H9 (cell line): Measurements from ENCODE around the gene PNPLA6. TPM values are rescaled to one million over a fixed set of nuclear protein-coding genes. Genes with fewer than 3 reads are reported as not detected.
A peak's percentile ranks its signal among the peaks of the same experiment; 100 is the strongest.

Source experiments
- DNase-seq: peaks from one replicate; pipeline ENCODE4 v3.0.0-alpha.2; 2017
- H2AFZ ChIP-seq: one replicate; pipeline ENCODE4 v1.6.1; 2013; ENCODE audit warnings: mild to moderate bottlenecking, low read length, control low read depth, moderate library complexity
- H2AK5ac ChIP-seq: 2 replicates; pipeline ENCODE4 v1.6.1; 2013; ENCODE audit warnings: low read length, control low read depth, mixed read lengths; ENCODE audit not compliant: insufficient read length
- H2BK120ac ChIP-seq: one replicate; pipeline ENCODE4 v1.6.1; 2013; ENCODE audit warnings: low read depth, mild to moderate bottlenecking, low read length, control low read depth, inconsistent platforms; ENCODE audit not compliant: poor library complexity, severe bottlenecking
- H2BK12ac ChIP-seq: 2 replicates; pipeline ENCODE4 v1.6.1; 2013; ENCODE audit warnings: low read length, control low read depth, mixed read lengths, low read depth; ENCODE audit not compliant: insufficient read length
- H2BK15ac ChIP-seq: 2 replicates; pipeline ENCODE4 v1.6.1; 2013; ENCODE audit warnings: low read depth, low read length, control low read depth
- H2BK20ac ChIP-seq: one replicate; pipeline ENCODE4 v1.6.1; 2013; ENCODE audit warnings: low read depth, mild to moderate bottlenecking, low read length, control low read depth, inconsistent platforms; ENCODE audit not compliant: poor library complexity, severe bottlenecking
- H2BK5ac ChIP-seq: 2 replicates; pipeline ENCODE4 v1.6.1; 2013; ENCODE audit warnings: low read length, control low read depth, mixed read lengths; ENCODE audit not compliant: insufficient read length
- H3K14ac ChIP-seq: 2 replicates; pipeline ENCODE4 v1.6.1; 2013; ENCODE audit warnings: low read length, control low read depth; ENCODE audit not compliant: insufficient read depth
- H3K18ac ChIP-seq: 2 replicates; pipeline ENCODE4 v1.6.1; 2013; ENCODE audit warnings: low read depth, mild to moderate bottlenecking, mixed read lengths, low read length, control low read depth; ENCODE audit not compliant: insufficient read length
- H3K23ac ChIP-seq: 2 replicates; pipeline ENCODE4 v1.6.1; 2013; ENCODE audit warnings: low read length, control low read depth, mixed read lengths, low read depth; ENCODE audit not compliant: insufficient read length
- H3K23me2 ChIP-seq: 2 replicates; pipeline ENCODE4 v1.6.1; 2013; ENCODE audit warnings: low read depth, mild to moderate bottlenecking, mixed read lengths, low read length, control low read depth; ENCODE audit not compliant: insufficient read length, poor library complexity, severe bottlenecking
- H3K27ac ChIP-seq: 2 replicates; pipeline ENCODE4 v1.5.1; 2013; ENCODE audit warnings: low read length, control low read depth, mixed read lengths, low read depth; ENCODE audit not compliant: insufficient read length
- H3K27me3 ChIP-seq: 2 replicates; pipeline ENCODE4 v1.6.1; 2013; ENCODE audit warnings: low read length, control low read depth, inconsistent platforms; ENCODE audit not compliant: insufficient read depth
- H3K4ac ChIP-seq: 2 replicates; pipeline ENCODE4 v1.6.1; 2013; ENCODE audit warnings: low read depth, mild to moderate bottlenecking, control low read depth, inconsistent platforms, low read length, moderate library complexity
- H3K4me1 ChIP-seq: 2 replicates; pipeline ENCODE4 v1.6.1; 2013; ENCODE audit warnings: low read length, control low read depth, inconsistent platforms; ENCODE audit not compliant: insufficient read depth
- H3K4me2 ChIP-seq: 2 replicates; pipeline ENCODE4 v1.6.1; 2013; ENCODE audit warnings: low read length, control low read depth, mixed read lengths; ENCODE audit not compliant: insufficient read length, insufficient read depth
- H3K56ac ChIP-seq: 2 replicates; pipeline ENCODE4 v1.6.1; 2013; ENCODE audit warnings: low read depth, mild to moderate bottlenecking, mixed read lengths, low read length, control low read depth; ENCODE audit not compliant: insufficient read length
- H3K79me1 ChIP-seq: 2 replicates; pipeline ENCODE4 v1.6.1; 2013; ENCODE audit warnings: low read depth, mild to moderate bottlenecking, moderate library complexity, low read length, control low read depth, inconsistent platforms; ENCODE audit not compliant: insufficient read depth, poor library complexity, severe bottlenecking
- H3K79me2 ChIP-seq: 2 replicates; pipeline ENCODE4 v1.6.1; 2013; ENCODE audit warnings: low read length, control low read depth, inconsistent platforms; ENCODE audit not compliant: insufficient read depth
- H3K9ac ChIP-seq: 2 replicates; pipeline ENCODE4 v1.6.1; 2013; ENCODE audit warnings: low read length, control low read depth, mixed read lengths; ENCODE audit not compliant: insufficient read length; ENCODE audit errors: extremely low read depth
- H3K9me3 ChIP-seq: one replicate; pipeline ENCODE4 v1.6.1; 2013; ENCODE audit warnings: low read depth, low read length, inconsistent platforms; ENCODE audit not compliant: control insufficient read depth
- H3T11ph ChIP-seq: one replicate; pipeline ENCODE4 v1.6.1; 2013; ENCODE audit warnings: mild to moderate bottlenecking, low read length, control low read depth, inconsistent platforms
- H4K20me1 ChIP-seq: one replicate; pipeline ENCODE4 v1.6.1; 2013; ENCODE audit not compliant: control insufficient read depth, insufficient read length, insufficient read depth
- H4K5ac ChIP-seq: 2 replicates; pipeline ENCODE4 v1.6.1; 2013; ENCODE audit warnings: low read depth, mild to moderate bottlenecking, mixed read lengths, low read length, control low read depth; ENCODE audit not compliant: insufficient read length
- H4K8ac ChIP-seq: replicated peaks from 2 replicates; pipeline ENCODE4 v1.6.1; 2013; ENCODE audit warnings: low read length, control low read depth, mixed read lengths, low read depth; ENCODE audit not compliant: insufficient read length
- H4K91ac ChIP-seq: 2 replicates; pipeline ENCODE4 v1.6.1; 2013; ENCODE audit warnings: low read depth, mild to moderate bottlenecking, moderate library complexity, mixed read lengths, low read length, control low read depth; ENCODE audit not compliant: insufficient read length
- H3K27ac Mint-ChIP-seq, 3 experiments: 2 replicates in 2 of 3; 3 replicates in 1 of 3; pipeline ENCODE4 v1.8.0; 2020 to 2021; ENCODE audit warnings: mixed read lengths in 3 of 3, mild to moderate bottlenecking in 1 of 3, moderate library complexity in 1 of 3
- H3K27me3 Mint-ChIP-seq: 2 replicates; pipeline ENCODE4 v1.8.0; 2021; ENCODE audit warnings: low read depth, mild to moderate bottlenecking, moderate library complexity, mixed read lengths
- H3K36me3 Mint-ChIP-seq, 3 experiments: 2 replicates in 2 of 3; 3 replicates in 1 of 3; pipeline ENCODE4 v1.8.0; 2020 to 2021; ENCODE audit warnings: low read depth in 3 of 3, mixed read lengths in 3 of 3; ENCODE audit not compliant: insufficient read depth in 1 of 3
- H3K4me1 Mint-ChIP-seq, 2 experiments: 2 replicates each; pipeline ENCODE4 v1.8.0; 2020; ENCODE audit warnings: mixed read lengths in 2 of 2
- H3K4me3 Mint-ChIP-seq, 2 experiments: 2 replicates in 1 of 2; 3 replicates in 1 of 2; pipeline ENCODE4 v1.8.0; 2020 to 2021; ENCODE audit warnings: mild to moderate bottlenecking in 2 of 2, mixed read lengths in 2 of 2, moderate library complexity in 1 of 2
- H3K9me3 Mint-ChIP-seq, 2 experiments: 2 replicates in 1 of 2; 3 replicates in 1 of 2; pipeline ENCODE4 v1.8.0; 2020; ENCODE audit warnings: mild to moderate bottlenecking in 2 of 2, mixed read lengths in 2 of 2, moderate library complexity in 1 of 2
- WGBS: extraction: QIAGEN DNeasy Blood & Tissue Kit; methylation state at CpG from one replicate; pipeline ENCODE4 v1.1.7; 2013; ENCODE audit warnings: missing lambda C conversion rate, low lambda C conversion rate, mixed read lengths; ENCODE audit not compliant: insufficient read length; ENCODE audit errors: extremely low coverage; 5-methylcytosine and 5-hydroxymethylcytosine counted together
- total RNA-seq: library from RNA; stranded (reverse); gene quantifications from 2 replicates; pipeline ENCODE4 v1.2.1, GENCODE V29; 2021
- TF ChIP-seq, protein P1 (sequence below): fragments of 200-600 bp; sonication (generic); conservative IDR thresholded peaks from 3 replicates; pipeline ENCODE4 v1.8.0; 2021; ENCODE audit warnings: antibody characterized with exemption, mild to moderate bottlenecking

PNPLA6 gene
- total RNA-seq, 1 experiment from 2014 or later, result 130 TPM

- Histone ChIP-seq H3K23me2 (no peaks in the 10 kb centered on the region), H3K79me1 (no peaks in the 10 kb centered on the region), H3K18ac (no peak overlapping the region), H3K4me2 (no peak overlapping the region), H3K9ac (no peak overlapping the region), H2AK5ac (no peak overlapping the region), H2BK15ac (no peak overlapping the region), H3K4me1 (no peaks in the 10 kb centered on the region), H3K56ac (no peak overlapping the region), H4K20me1 (no peaks in the 10 kb centered on the region), H2BK12ac (no peak overlapping the region), H3K79me2 (no peaks in the 10 kb centered on the region), H3K14ac (no peak overlapping the region; the same call in 1 of the 2 replicates), H3K27me3 (no peaks in the 10 kb centered on the region), H2AFZ (no peak overlapping the region), H4K91ac (no peak overlapping the region), H4K5ac (no peak overlapping the region), H2BK5ac (no peak overlapping the region), H3K23ac (no peak overlapping the region), H3K9me3 (no peaks in the 10 kb centered on the region), H3K4ac (no peak overlapping the region), H2BK120ac (no peak overlapping the region), H2BK20ac (no peak overlapping the region), H4K8ac (no peak overlapping the region), H3K27ac (no peak overlapping the region), H3T11ph (no peak overlapping the region)
- DNase-seq, result no peak
- peak overlapping the region in 1 of 3 experiments; percentile 12; a peak in 1 of 7 replicates for H3K27ac Mint-ChIP-seq
- H3K4me3 Mint-ChIP-seq, result no peak overlapping the region
- no peaks in the 10 kb centered on the region for H3K9me3 Mint-ChIP-seq
- no peaks in the 10 kb centered on the region for H3K4me1 Mint-ChIP-seq
- H3K27me3 Mint-ChIP-seq, result peaks cover 57% of the 10 kb centered on the region
- TF ChIP-seq, protein P1, sequence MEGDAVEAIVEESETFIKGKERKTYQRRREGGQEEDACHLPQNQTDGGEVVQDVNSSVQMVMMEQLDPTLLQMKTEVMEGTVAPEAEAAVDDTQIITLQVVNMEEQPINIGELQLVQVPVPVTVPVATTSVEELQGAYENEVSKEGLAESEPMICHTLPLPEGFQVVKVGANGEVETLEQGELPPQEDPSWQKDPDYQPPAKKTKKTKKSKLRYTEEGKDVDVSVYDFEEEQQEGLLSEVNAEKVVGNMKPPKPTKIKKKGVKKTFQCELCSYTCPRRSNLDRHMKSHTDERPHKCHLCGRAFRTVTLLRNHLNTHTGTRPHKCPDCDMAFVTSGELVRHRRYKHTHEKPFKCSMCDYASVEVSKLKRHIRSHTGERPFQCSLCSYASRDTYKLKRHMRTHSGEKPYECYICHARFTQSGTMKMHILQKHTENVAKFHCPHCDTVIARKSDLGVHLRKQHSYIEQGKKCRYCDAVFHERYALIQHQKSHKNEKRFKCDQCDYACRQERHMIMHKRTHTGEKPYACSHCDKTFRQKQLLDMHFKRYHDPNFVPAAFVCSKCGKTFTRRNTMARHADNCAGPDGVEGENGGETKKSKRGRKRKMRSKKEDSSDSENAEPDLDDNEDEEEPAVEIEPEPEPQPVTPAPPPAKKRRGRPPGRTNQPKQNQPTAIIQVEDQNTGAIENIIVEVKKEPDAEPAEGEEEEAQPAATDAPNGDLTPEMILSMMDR, result no peak
- no peaks in the 10 kb centered on the region for H3K36me3 Mint-ChIP-seq
- WGBS, result no CpG with 5 or more reads among the region's 11 CpGs
Measured at GRCh38 chr19:7582446-7582845, 46.9 kb downstream of the PNPLA6 start.
